Stimulated activated CD8-positive, alpha-beta memory T cell treated with anti-CD3 and anti-CD28 coated beads, Interleukin-15, amount 100 ng/mL, for 24 hours (primary cell): Measurements from ENCODE around the gene TMEM178B.
"Not testable (repeated sequence)": the region's sequence is repeated elsewhere in the genome, so short reads cannot be mapped to it uniquely, and the experiment has no call there.

Experiments used
- DNase-seq: peaks from one replicate; pipeline ENCODE4 v3.0.0-alpha.2; 2020; ENCODE audit warnings: low read depth

The TMEM178B gene

DNA sequence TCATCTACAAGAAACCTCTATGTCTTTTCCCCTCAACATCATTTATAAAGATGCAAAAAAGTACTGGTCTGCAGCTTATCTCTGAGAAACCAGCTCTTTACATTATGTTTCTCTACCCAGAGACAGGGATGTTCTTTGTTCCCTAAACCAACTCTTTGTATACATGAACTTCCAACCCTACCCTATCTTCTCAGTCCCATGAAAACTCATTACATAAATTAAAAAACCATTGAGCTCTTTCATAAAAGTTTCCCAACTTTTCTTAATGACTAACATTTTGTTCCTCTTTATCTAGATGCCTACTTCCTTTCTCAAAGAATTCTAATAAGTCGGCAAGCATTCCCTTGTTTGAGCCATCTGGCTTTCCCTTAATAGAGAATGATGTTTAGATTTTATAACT lies 284.5 kb downstream of the TMEM178B start:
- DNase-seq = no peak

GRCh38 chr7:141359262-141359661 lies 285.4 kb downstream of the TMEM178B start:
- no peak for DNase-seq

- no peak for DNase-seq
These were observed 286.0 kb downstream of the TMEM178B start for GRCh38 chr7:141359740-141360415.

GRCh38 chr7:141360416-141360760 lies 286.5 kb downstream of the TMEM178B start:
- no peak for DNase-seq

DNA sequence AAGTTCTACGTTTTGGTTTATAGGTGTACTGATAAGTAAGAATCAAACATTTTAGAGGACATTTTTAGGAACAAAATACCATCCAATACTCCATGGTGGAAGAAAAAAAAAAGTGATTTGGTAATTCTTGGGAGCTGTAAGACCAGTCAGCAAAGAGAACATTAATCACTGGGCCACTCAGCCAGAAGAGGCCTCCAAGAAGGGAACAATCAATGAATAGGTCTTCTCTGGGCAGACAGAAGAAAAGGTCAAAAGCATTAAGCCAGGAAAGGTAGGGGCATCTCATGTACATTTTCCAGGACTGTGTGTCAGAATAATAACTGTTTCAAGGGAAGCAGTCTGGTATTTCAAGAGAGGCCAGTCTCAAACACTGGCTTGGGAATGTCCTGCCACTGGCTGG lies 286.9 kb downstream of the TMEM178B start:
- DNase-seq = no peak

DNA sequence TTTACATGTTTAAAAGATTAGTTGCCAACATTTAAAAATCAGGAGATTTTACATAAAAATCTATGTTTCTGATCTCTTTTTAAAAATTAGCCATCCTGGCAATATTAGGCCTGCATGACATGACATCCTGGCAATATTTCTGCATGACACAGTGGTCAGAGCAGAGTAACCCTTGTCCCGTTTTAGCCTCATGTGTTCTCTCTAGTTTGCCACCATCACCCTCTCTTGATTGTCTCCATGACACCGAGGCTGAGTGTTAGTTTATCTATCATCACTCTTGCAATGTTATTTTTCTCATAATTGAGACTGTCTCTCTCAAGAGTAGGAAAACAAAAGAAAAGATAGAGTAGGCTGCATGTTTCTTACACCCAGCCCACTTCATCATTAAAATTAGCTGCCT lies 287.6 kb downstream of the TMEM178B start:
- DNase-seq = no peak

DNA sequence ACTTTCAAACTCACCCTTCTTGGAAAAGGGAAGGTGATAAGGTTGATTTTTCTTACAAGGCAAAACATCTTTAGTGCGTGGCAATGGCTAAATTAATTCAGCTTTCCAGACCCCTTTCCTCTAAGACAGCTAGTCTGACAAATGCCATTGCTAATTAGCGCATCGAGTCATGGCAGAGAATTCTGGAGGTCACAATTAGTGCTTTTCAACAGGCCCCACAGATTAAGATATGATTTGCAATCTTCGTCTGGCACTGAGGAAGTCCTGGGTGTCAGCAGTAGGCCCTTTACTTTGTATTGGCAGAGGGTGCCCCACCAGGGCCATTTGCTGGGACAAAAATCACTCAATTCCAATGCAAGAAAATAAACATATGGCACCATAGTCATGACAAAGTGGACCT lies 288.1 kb downstream of the TMEM178B start:
- no peak for DNase-seq

- no peak for DNase-seq
These were observed 288.9 kb downstream of the TMEM178B start for GRCh38 chr7:141362580-141363435.

GRCh38 chr7:141363748-141364147 lies 289.9 kb downstream of the TMEM178B start:
- DNase-seq = no peak

GRCh38 chr7:141366091-141366621 lies 292.3 kb downstream of the TMEM178B start:
- no peak for DNase-seq

GRCh38 chr7:141369422-141369821 lies 295.6 kb downstream of the TMEM178B start:
- no peak for DNase-seq

DNA sequence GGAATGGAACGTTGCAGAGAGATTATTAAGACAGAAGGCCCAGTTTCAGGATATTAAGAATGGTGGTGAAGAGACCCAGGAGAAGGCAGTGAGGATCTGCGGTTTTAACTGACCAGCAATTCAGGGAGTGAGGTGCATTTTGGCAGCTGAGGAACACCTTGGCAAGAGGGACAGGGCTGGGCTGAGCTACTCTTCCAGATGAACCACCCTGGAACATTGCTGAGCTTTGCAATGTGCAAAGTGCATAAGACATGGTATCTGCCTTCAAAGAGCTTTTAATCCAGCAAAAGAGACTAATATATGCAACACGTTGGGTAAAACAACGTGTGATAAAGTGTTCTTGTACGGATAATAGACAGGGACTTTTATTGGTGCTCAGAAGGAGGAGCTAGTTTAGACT lies 296.3 kb downstream of the TMEM178B start:
- DNase-seq = no peak

- no peak for DNase-seq
These were observed 296.8 kb downstream of the TMEM178B start for GRCh38 chr7:141370650-141371049.

DNA sequence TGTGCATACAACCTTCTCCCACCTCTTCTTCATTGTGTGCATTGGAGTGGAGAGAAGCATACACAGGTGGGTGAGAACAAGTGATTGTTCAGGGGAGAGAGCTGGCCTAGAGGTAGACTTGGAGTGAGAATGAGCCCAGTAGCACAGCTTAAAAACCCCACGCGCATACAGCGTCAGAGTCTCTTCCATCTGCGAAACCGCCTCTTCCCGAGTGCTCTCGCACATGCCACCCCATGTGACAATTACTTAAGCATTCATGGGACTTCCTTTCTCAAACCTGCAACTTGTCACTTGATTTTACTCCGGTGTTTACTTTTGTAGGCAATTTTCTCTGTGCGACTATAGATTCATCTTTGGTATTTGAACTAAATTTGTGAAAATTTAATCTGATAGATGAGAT lies 300.6 kb downstream of the TMEM178B start:
- DNase-seq = no peak

- DNase-seq = no peak
These were observed 301.6 kb downstream of the TMEM178B start for GRCh38 chr7:141375442-141375841.

DNA sequence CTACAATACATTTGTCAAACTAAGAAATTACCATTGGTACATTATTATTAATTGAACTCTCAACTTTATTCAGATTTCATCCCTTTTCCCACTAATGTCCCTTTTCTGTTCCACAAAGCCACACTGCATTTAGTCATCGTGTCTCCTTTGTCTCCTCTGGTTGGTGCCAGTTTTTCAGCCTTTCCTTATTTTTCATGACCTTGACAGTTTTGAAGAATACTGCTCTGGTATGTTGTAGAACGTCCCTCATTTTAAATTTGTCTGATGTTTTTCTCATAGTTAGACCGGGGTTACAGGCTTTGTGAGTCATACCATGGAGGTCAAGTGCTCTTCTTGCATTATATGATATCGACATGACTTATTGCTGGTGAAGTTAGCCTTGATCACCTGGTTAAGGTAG lies 304.0 kb downstream of the TMEM178B start:
- no peak for DNase-seq

- DNase-seq = no peak
These were observed 304.5 kb downstream of the TMEM178B start for GRCh38 chr7:141378405-141378804.

- DNase-seq = no peak
These were observed 308.0 kb downstream of the TMEM178B start for GRCh38 chr7:141381794-141382427.

DNA sequence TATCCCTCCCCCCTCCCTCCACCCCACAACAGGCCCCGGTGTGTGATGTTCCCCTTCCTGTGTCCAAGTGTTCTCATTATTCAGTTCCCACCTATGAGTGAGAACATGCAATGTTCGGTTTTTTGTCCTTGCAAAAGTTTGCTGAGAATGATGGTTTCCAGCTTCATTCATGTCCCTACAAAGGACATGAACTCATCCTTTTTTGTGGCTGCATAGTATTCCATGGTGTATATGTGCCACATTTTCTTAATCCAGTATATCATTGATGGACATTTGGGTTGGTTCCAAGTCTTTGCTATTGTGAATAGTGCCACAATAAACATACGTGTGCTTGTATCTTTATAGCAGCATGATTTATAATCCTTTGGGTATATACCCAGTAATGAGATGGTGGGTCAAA lies 309.5 kb downstream of the TMEM178B start:
- DNase-seq = not testable (repeated sequence)

GRCh38 chr7:141386881-141387280 lies 313.0 kb downstream of the TMEM178B start:
- DNase-seq = no peak

DNA sequence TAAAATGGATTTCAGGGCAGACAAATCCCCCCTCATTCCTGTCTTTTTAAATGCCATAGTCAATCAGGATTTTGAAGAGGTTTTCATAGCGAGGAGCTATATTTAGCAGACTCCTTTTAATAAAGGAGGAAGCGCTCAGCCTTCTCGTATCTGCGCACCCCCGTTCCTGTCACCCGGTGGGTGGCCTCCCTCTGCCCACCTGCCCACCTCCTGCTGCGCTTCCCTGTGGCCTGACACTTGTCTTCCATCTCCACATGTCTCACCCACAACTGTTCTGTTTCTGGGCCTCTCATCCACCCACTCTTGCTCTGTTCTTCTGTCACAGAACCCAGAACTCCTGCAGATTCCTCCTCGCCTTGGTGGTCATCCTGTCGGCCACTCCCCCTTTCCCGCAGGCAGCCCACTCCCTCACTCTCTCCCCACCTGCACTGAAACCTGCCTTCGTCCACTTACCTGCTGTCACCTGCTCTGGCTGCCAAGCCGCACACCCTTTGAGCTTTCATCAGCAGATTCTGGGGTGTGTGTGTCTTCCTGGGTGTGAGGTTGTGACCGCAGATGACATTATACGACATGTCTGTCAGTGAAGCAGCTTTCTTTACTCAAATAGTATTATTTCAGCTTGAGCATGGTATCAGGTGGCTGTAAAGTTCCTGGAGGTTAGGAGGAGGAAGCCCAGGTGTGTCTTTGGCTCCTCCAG lies 313.8 kb downstream of the TMEM178B start:
- DNase-seq = no peak

DNA sequence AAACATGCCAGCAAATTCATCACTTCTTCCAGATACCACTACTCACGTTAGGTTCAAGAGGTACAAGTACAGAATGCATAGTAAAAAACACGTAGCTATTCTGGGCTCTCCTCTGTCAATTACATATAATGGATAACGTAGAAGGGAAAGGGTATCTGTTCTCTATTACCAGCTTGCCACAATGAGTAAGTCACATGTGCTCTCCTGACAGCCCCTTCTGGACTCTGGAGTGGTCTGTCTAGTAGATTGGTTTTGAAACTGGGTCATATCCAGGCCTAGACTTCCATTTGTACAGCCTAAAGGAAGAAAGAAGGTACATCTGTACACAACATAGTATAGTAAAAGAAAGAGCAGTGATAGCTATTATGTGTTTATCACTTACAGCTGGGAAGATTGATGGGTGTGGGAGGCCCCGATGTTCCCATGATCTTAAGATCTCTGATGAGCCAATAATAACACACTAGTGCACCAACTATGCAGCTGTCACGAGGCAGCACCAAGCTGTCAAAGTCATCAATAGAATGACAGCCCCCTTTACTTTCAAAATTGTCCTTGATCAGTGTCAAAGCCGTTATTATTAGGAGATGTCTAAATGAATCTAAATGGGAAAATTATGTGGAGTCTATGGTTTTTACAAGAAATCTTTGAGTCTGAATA lies 315.4 kb downstream of the TMEM178B start:
- no peak for DNase-seq
